Right atrium auricular region (tissue), 2 donors: Measurements from ENCODE around the gene RPS15. TPM values are rescaled to one million over a fixed set of nuclear protein-coding genes. Genes with fewer than 3 reads are reported as not detected.

Experiments used
- DNase-seq: peaks from one replicate; pipeline ENCODE4 v3.0.0-alpha.2; 2019; ENCODE audit warnings: low spot score
- H3K27ac ChIP-seq, 2 donors: fragments of 200-600 bp; sonication (generic); 1 replicate in 1 of 2; 2 replicates in 1 of 2; pipeline ENCODE4 v1.5.1; 2016 to 2019
- H3K27me3 ChIP-seq, 2 donors: fragments of 200-600 bp; sonication (generic); one replicate each; pipeline versions ENCODE4 v1.5.1 to v1.6.0; 2017 to 2019
- H3K36me3 ChIP-seq: fragments of 200-600 bp; sonication (generic); one replicate; pipeline ENCODE4 v1.5.1; 2016
- H3K4me1 ChIP-seq, 2 donors: fragments of 200-600 bp; sonication (generic); one replicate each; pipeline versions ENCODE4 v1.5.1 to v1.6.0; 2017 to 2019
- H3K4me3 ChIP-seq, 2 donors: fragments of 200-600 bp; sonication (generic); 1 replicate in 1 of 2; 2 replicates in 1 of 2; pipeline ENCODE4 v1.5.1; 2017 to 2019; ENCODE audit warnings: mild to moderate bottlenecking in 1 of 2, moderate library complexity in 1 of 2
- H3K9me3 ChIP-seq, 2 donors: fragments of 200-600 bp; sonication (generic); one replicate each; pipeline ENCODE4 v1.5.1; 2019
- CTCF ChIP-seq, 2 donors: fragments of 200-600 bp; sonication (generic); IDR thresholded peaks; one replicate each; pipeline ENCODE4 v1.5.1; 2019; ENCODE audit warnings: antibody characterized with exemption in 2 of 2
- total RNA-seq, 2 donors: library from RNA; depleted of rRNA; stranded (reverse); fragments of >200 nt; gene quantifications; one replicate each; pipeline ENCODE4 v1.1.0, GENCODE V29; 2016

RPS15 gene
- total RNA-seq, 2 donors from 2014 or later, result 1,712 to 2,156 TPM

GRCh38 chr19:1451916-1452801 is 14.0 kb downstream of the RPS15 start:
- no peaks in the 10 kb centered on the region for H3K9me3 ChIP-seq
- TF ChIP-seq CTCF (IDR thresholded peaks at IDR 0.05), result no peak
- no peaks in the 10 kb centered on the region for H3K36me3 ChIP-seq
- H3K4me1 ChIP-seq, result peaks cover 0 to 41% of the 10 kb centered on the region in 2 donors
- DNase-seq, result no peak
- no peak overlapping the region for H3K4me3 ChIP-seq
- no peak overlapping the region for H3K27ac ChIP-seq
- peaks cover 20 to 62% of the 10 kb centered on the region in 2 donors for H3K27me3 ChIP-seq

GRCh38 chr19:1452802-1453524 is 14.8 kb downstream of the RPS15 start:
- no peak for DNase-seq
- H3K27me3 ChIP-seq, result peaks cover 13 to 54% of the 10 kb centered on the region in 2 donors

GRCh38 chr19:1453525-1454364 is 15.5 kb downstream of the RPS15 start:
- TF ChIP-seq CTCF (IDR thresholded peaks at IDR 0.05), result no peak
- DNase-seq, result no peak
- no peaks in the 10 kb centered on the region for H3K9me3 ChIP-seq
- H3K27me3 ChIP-seq, result peaks cover 13 to 52% of the 10 kb centered on the region in 2 donors
- no peak overlapping the region for H3K4me3 ChIP-seq
- peaks cover 0 to 41% of the 10 kb centered on the region in 2 donors for H3K4me1 ChIP-seq
- H3K27ac ChIP-seq, result no peak overlapping the region
- no peaks in the 10 kb centered on the region for H3K36me3 ChIP-seq

More at GRCh38 chr19:1452802-1453524, 14.8 kb downstream of the RPS15 start:
- Histone ChIP-seq H3K36me3 (no peaks in the 10 kb centered on the region), H3K4me3 (no peak overlapping the region), H3K9me3 (no peaks in the 10 kb centered on the region), H3K27ac (no peak overlapping the region), H3K4me1 (peaks cover 0 to 41% of the 10 kb centered on the region in 2 donors)
- TF ChIP-seq CTCF (IDR thresholded peaks at IDR 0.05), result no peak

- no peak overlapping the region for H3K27ac ChIP-seq
- DNase-seq, result no peak
- peaks cover 0 to 41% of the 10 kb centered on the region in 2 donors for H3K4me1 ChIP-seq
- TF ChIP-seq CTCF (IDR thresholded peaks at IDR 0.05), result no peak
- H3K27me3 ChIP-seq, result peaks cover 13 to 44% of the 10 kb centered on the region in 2 donors
- no peak overlapping the region for H3K4me3 ChIP-seq
- H3K36me3 ChIP-seq, result no peaks in the 10 kb centered on the region
- no peaks in the 10 kb centered on the region for H3K9me3 ChIP-seq
These were observed 16.8 kb downstream of the RPS15 start for GRCh38 chr19:1455002-1455335.

GRCh38 chr19:1455336-1456120 is 17.3 kb downstream of the RPS15 start:
- Histone ChIP-seq H3K27me3 (peaks cover 10 to 39% of the 10 kb centered on the region in 2 donors), H3K4me1 (peaks cover 0 to 41% of the 10 kb centered on the region in 2 donors), H3K27ac (no peak overlapping the region), H3K36me3 (no peaks in the 10 kb centered on the region), H3K9me3 (no peaks in the 10 kb centered on the region), H3K4me3 (no peak overlapping the region)
- DNase-seq, result no peak
- TF ChIP-seq CTCF (IDR thresholded peaks at IDR 0.05), result no peak
